GM10248 (cell line): ENCODE data around the gene EHD3.

ENCODE experiments used
- CTCF ChIA-PET: fragments of 300-600 bp; sonication (Branson Sonifier 250); formaldehyde crosslinking; extraction: SDS; loops from one replicate; lab custom pipeline; 2021; ENCODE audit warnings: antibody characterized with exemption; lab: Yijun Ruan, JAX
- POLR2A ChIA-PET: fragments of 350-650 bp; sonication (Branson Sonifier 250); formaldehyde crosslinking; extraction: SDS; loops from one replicate; lab custom pipeline; 2020; ENCODE audit warnings: antibody characterized with exemption; lab: Yijun Ruan, JAX
- DNase-seq: peaks from one replicate; pipeline ENCODE4 v3.0.0; 2012; ENCODE audit errors: extremely low spot score
- TF ChIP-seq, protein P1 (sequence below): IDR thresholded peaks from 2 replicates; pipeline ENCODE4 v1.5.1; 2012; ENCODE audit warnings: mild to moderate bottlenecking, low read depth; ENCODE audit errors: extremely low read depth, missing control alignments, control extremely low read depth

The EHD3 gene

GRCh38 chr2:31296641-31297287 lies 62.8 kb downstream of the EHD3 start:
- CTCF ChIA-PET: interaction anchor here (1.1 kb wide), 1 partner anchor 16 kb away, joined by 3 read pairs; no protein-coding TSS in a partner anchor
- DNase-seq: no peak
- POLR2A ChIA-PET: no interaction called here
- TF ChIP-seq, protein P1, sequence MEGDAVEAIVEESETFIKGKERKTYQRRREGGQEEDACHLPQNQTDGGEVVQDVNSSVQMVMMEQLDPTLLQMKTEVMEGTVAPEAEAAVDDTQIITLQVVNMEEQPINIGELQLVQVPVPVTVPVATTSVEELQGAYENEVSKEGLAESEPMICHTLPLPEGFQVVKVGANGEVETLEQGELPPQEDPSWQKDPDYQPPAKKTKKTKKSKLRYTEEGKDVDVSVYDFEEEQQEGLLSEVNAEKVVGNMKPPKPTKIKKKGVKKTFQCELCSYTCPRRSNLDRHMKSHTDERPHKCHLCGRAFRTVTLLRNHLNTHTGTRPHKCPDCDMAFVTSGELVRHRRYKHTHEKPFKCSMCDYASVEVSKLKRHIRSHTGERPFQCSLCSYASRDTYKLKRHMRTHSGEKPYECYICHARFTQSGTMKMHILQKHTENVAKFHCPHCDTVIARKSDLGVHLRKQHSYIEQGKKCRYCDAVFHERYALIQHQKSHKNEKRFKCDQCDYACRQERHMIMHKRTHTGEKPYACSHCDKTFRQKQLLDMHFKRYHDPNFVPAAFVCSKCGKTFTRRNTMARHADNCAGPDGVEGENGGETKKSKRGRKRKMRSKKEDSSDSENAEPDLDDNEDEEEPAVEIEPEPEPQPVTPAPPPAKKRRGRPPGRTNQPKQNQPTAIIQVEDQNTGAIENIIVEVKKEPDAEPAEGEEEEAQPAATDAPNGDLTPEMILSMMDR: no peak

DNA sequence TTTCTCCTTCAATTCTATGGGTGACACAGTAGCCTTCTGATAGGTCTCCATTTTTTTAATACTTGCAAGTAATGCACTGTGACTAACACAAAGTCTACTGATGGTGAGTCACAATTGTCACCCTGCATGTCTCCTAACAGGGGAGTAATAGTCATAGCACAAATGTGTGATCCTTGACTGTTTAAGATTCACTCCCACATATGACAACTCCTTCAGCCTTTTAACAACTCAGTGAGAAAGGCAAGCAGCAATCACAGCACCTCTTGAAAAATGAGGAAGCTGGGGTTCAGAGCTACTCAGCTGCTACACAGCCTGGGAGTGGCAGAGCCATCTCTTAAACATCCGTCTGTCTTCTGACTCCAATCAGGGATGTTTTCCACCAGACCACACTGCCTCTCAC lies 63.8 kb downstream of the EHD3 start:
- DNase-seq: no peak
- CTCF ChIA-PET: no interaction called here
- TF ChIP-seq, protein P1: no peak
- POLR2A ChIA-PET: no interaction called here

DNA sequence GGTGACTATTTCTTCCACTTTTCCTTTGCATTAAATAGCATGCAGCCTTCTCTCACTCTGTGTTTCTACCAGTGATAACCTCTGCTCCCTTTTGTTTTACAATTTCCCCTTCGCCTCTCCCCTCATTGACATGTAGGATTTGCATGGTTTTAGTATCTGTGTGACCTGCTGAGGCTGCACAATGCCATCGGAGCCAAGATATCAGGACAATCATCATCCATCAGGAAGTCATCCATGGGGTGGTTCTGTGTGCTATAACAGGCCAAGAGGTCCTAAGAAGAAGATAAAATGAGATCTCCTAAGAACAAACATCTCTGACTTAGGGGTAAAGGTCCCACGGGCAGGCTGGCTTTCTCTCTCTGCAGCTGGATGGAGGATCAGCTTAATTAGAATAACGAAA lies 65.6 kb downstream of the EHD3 start:
- ChIA-PET POLR2A (no interaction called here), CTCF (interaction anchor here (1.2 to 1.5 kb wide), 4 partner anchors 10 to 129 kb away, joined by 3 to 6 read pairs (median 3); no protein-coding TSS in a partner anchor)
- TF ChIP-seq, protein P1: no peak
- DNase-seq: no peak

DNA sequence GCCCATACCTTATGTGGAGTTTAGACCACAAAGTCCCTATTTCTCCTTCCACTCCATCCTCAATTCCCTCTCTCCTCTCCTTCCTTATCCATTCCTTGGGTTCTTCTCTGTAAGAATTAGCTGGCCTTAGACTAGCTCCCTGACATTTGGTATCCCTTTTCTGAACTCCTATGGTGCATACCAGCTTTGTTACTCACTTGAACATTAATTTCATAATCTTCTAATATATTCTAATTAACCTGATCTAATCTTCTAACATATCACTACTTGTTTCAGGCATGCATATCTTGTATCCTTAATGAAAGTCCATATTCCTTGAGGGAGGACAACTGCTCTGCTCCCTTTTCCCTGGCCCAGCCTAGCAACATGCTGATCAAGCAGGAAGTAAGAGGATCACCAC lies 66.4 kb downstream of the EHD3 start:
- DNase-seq: no peak
- POLR2A ChIA-PET: no interaction called here

DNA sequence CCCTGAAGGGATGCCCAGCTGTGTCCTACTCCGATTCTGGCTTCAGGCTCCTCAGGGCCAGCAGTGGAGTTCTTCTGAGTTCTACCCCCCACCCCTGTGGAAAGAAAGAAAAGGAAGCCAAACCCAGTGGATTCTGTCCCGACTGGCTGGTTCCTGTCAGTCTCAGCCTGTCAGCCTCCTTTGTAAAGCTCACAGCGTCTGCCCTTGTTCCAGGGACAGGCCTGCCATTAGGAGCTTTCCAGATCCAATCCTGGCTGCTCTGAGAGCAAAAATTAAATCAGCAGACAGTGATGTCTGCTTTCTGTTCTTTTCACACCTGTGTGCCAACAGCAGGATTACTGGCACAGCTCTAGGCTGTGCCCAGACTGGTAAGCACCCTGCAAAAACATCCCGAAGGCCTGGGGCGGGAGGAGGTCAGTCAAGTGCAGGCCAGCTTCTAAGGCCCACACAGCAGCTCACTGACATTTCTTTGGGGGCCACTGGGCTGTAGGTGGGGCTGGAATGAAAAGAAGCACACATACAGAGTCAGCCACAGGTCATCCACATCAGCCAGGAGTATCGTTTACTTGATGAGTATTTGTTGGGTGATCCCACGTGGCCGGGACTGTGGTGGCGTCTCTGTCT lies 69.1 kb downstream of the EHD3 start:
- ChIA-PET POLR2A (no interaction called here), CTCF (interaction anchor here (0.9 to 1.5 kb wide), 2 partner anchors 10 to 11 kb away, joined by 3 read pairs; no protein-coding TSS in a partner anchor)
- DNase-seq: no peak
- TF ChIP-seq, protein P1: no peak

More for the DNA sequence above, 66.4 kb downstream of the EHD3 start:
- TF ChIP-seq, protein P1: no peak
- CTCF ChIA-PET: interaction anchor here (0.6 to 1.5 kb wide), 6 partner anchors 8 to 1155 kb away, joined by 3 to 6 read pairs (median 3); no protein-coding TSS in a partner anchor

- no peak for DNase-seq
- ChIA-PET POLR2A (no interaction called here), CTCF (interaction anchor here (0.6 to 1.6 kb wide), 3 partner anchors 14 to 593 kb away, joined by 3 to 5 read pairs (median 4); no protein-coding TSS in a partner anchor)
- TF ChIP-seq, protein P1: no peak
These were observed 70.9 kb downstream of the EHD3 start for GRCh38 chr2:31304816-31305215.
